Measurements from ENCODE around the gene WDR17. TPM values are rescaled to one million over a fixed set of nuclear protein-coding genes. Genes with fewer than 3 reads are reported as not detected.

Gene WDR17
- total RNA-seq, result 3.2 TPM
- long read RNA-seq, partial matches to known transcripts, result 1 of 3 reads
- long read RNA-seq, other reads (novel, unspliced or antisense), result 2 of 3 reads

DNA sequence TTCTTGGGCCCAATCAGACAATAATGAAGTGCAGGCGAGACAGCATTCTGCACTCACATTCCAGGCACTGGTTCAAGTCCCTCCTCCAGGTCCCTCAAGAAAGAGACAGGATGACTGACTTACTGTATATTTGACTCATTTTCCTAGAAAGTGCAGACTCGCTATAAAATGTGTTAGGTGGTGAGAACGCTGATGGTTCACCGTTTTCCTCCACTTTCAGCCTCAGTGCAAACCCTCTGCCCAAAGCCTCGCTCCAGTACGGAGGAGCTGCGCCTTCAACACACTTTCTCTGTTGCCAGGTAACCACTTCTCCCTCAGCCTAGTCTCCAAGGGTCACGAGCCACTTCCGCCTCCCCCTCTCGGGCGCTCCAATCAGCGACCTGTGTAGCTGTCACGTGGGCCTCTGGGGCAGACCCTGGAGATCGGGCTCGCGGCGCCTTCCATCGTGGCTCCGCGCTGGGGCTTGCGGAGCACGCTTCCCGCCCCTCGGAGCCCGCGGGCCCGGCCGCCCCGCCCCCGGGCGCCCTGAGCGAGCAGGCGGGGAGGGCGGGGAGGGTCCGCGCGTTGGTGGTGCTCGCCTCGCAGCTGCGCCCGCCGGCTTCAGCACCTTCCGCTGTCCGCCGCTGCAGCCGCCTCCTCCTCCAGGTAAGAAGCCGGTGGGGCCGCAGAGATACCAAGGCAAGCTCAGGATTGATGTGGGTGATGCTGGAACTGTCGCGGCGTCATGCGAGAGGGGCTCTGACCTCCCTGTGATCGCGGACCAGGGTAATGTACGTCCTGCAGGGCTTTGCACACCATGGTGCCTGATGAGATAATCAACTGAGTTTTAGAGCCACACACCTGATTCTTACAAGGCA lies at the start of gene WDR17:
TSS of gene WDR17 (plus strand) at position 407 of the 857 bp plus-strand sequence. CDS start 45,740 bp downstream, outside the sequence.
- Histone ChIP-seq H3K27me3 (no peaks in the 10 kb centered on the region), H3K4me3 (peak within 1 kb of the TSS; percentile 59), H3K27ac (no peak within 1 kb of the TSS), H3K36me3 (no peaks in the 10 kb centered on the region), H3K4me1 (peaks cover 5% of the 10 kb centered on the region), H3K9me3 (no peaks in the 10 kb centered on the region)
- intact Hi-C loops (cut with DNase I), result no loop called here
- TF ChIP-seq, protein P1, sequence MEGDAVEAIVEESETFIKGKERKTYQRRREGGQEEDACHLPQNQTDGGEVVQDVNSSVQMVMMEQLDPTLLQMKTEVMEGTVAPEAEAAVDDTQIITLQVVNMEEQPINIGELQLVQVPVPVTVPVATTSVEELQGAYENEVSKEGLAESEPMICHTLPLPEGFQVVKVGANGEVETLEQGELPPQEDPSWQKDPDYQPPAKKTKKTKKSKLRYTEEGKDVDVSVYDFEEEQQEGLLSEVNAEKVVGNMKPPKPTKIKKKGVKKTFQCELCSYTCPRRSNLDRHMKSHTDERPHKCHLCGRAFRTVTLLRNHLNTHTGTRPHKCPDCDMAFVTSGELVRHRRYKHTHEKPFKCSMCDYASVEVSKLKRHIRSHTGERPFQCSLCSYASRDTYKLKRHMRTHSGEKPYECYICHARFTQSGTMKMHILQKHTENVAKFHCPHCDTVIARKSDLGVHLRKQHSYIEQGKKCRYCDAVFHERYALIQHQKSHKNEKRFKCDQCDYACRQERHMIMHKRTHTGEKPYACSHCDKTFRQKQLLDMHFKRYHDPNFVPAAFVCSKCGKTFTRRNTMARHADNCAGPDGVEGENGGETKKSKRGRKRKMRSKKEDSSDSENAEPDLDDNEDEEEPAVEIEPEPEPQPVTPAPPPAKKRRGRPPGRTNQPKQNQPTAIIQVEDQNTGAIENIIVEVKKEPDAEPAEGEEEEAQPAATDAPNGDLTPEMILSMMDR (IDR thresholded peaks at IDR 0.05), result no peak
- DNase-seq, result peak; percentile 95
- ATAC-seq, result peak; percentile 99

DNA sequence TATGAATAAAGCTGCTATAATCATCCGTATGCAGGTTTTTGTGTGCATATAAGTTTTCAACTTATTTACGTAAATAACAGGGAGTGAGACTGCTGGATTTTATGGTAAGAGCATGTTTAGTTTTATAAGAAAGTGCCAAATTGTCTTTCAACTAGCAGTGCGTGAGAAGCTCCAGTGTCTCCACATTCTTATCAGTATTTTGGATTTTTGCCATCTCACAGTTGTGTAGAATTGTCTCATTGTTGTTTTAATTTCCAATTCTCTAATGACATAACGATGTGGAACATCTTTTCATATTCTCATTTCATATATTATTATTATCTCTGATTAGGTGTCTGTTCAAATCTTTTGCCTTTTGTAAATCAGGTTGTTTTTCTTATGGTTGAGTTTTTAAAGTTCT lies 49.0 kb upstream of the WDR17 start:
- TF ChIP-seq, protein P1 (IDR thresholded peaks at IDR 0.05), result no peak
- ATAC-seq (no peak), DNase-seq (no peak)
- H3K27ac ChIP-seq, result no peak overlapping the region
- no peaks in the 10 kb centered on the region for H3K27me3 ChIP-seq
- no peaks in the 10 kb centered on the region for H3K36me3 ChIP-seq
- no peak overlapping the region for H3K4me3 ChIP-seq
- H3K4me1 ChIP-seq, result no peaks in the 10 kb centered on the region
- intact Hi-C loops (cut with DNase I), result no loop called here
- no peaks in the 10 kb centered on the region for H3K9me3 ChIP-seq

DNA sequence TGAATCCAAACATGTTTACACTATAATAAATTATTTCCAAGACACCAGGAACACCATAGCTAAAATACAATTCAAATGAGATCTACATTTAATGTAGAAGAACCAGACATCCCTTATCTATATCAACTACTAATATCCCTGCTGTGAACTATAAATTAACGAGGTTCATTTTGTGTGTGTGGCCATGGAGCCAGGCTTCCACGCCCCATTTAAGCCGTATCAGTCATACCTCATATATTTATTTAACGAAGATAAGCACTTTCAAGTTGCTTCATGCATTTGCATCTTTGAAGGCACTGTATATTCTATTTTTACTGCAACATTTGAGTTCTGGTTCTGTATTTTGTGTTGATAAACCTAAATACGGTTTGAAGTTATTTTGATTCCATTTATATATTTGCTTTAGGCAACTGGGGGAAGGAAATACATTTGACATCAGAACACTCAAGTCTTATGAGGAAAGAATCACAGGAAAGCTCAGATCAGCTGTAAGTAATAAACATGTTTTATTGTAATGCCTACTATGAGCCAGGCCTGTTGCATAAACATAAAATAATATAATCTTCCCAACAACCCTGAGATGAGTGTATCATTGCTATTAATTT lies 45.1 kb upstream of the WDR17 start:
- ATAC-seq (no peak), DNase-seq (no peak)
- TF ChIP-seq, protein P1 (IDR thresholded peaks at IDR 0.05), result no peak
- Histone ChIP-seq H3K27ac (no peak overlapping the region), H3K27me3 (no peaks in the 10 kb centered on the region), H3K4me1 (no peaks in the 10 kb centered on the region), H3K36me3 (no peaks in the 10 kb centered on the region), H3K9me3 (no peaks in the 10 kb centered on the region), H3K4me3 (no peak overlapping the region)
- intact Hi-C loops (cut with DNase I), result no loop called here

DNA sequence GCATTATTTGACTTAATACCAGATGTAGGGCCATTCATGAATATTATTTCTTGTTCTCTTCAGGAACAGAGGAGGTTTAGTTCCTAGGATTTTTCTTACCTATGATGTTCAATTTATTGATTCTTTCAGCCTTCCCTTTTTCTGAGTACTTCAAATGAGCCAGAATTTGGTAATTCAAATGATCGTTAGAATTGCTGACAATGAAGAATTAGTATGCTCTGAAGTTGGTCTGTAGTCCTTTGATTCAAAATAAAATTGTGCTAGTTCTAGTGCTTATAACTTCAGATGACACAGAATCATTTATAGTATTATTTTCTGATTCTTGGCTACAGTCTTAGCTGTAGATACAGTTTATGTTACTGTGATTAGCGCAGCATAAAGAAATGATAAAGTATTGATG lies 35.2 kb upstream of the WDR17 start:
- Histone ChIP-seq H3K4me1 (no peaks in the 10 kb centered on the region), H3K4me3 (no peak overlapping the region), H3K27ac (no peak overlapping the region), H3K36me3 (no peaks in the 10 kb centered on the region), H3K27me3 (no peaks in the 10 kb centered on the region), H3K9me3 (no peaks in the 10 kb centered on the region)
- ATAC-seq, result no peak
- TF ChIP-seq, protein P1 (IDR thresholded peaks at IDR 0.05), result no peak
- DNase-seq, result no peak
- intact Hi-C loops (cut with DNase I), result no loop called here

DNA sequence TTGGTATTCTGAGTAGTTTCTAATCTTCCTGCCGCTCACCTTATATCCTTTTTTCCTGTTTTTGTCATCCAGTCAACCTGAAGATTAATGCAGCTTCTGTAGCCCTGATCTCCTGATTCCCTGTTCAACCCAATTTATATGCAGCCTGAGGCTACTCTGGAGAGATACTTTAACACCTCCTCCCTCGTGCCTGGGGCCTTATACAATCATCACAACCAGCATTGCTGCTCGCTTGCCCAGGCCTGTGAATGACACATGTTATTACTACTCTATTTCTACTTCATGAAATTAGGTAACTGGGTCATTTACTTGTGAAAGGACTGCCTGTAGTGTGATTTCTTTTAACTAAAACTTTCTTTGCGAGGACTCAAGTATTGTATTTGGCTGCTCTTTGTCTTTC lies 33.7 kb upstream of the WDR17 start:
- TF ChIP-seq, protein P1 (IDR thresholded peaks at IDR 0.05), result no peak
- Histone ChIP-seq H3K27ac (no peak overlapping the region), H3K36me3 (no peaks in the 10 kb centered on the region), H3K4me3 (no peak overlapping the region), H3K4me1 (no peaks in the 10 kb centered on the region), H3K27me3 (no peaks in the 10 kb centered on the region), H3K9me3 (no peaks in the 10 kb centered on the region)
- intact Hi-C loops (cut with DNase I), result no loop called here
- ATAC-seq (no peak), DNase-seq (no peak)
